Prostate gland (tissue), 2 donors: Measurements from ENCODE around the gene GABRG3. TPM values are rescaled to one million over a fixed set of nuclear protein-coding genes. Genes with fewer than 3 reads are reported as not detected.
A peak's percentile ranks its signal among the peaks of the same experiment; 100 is the strongest.

Source experiments
- DNase-seq: peaks from one replicate; pipeline ENCODE4 v3.0.0-alpha.2; 2019; ENCODE audit warnings: low spot score
- H3K27ac ChIP-seq, 2 donors: fragments of 200-600 bp; sonication (generic); 2 replicates each; pipeline ENCODE4 v1.5.1; 2017 to 2019
- H3K27me3 ChIP-seq: fragments of 200-600 bp; sonication (generic); replicated peaks from 2 replicates; pipeline ENCODE4 v1.5.1; 2019; ENCODE audit not compliant: insufficient read depth
- H3K36me3 ChIP-seq, 2 donors: fragments of 200-600 bp; sonication (generic); 1 replicate in 1 of 2; 2 replicates in 1 of 2; pipeline versions ENCODE4 v1.5.1 to v1.8.1; 2017 to 2019
- H3K4me1 ChIP-seq: fragments of 200-600 bp; sonication (generic); replicated peaks from 2 replicates; pipeline ENCODE4 v1.5.1; 2019
- H3K4me3 ChIP-seq, 2 donors: fragments of 200-600 bp; sonication (generic); 2 replicates each; pipeline ENCODE4 v1.5.1; 2017 to 2019
- H3K9me3 ChIP-seq: fragments of 200-600 bp; sonication (generic); 2 replicates; pipeline ENCODE4 v1.5.1; 2017
- CTCF ChIP-seq, 4 experiments: fragments of 200-600 bp in 2 of 4; fragments of 450-650 bp in 2 of 4; sonication (generic) in 2 of 4; IDR thresholded peaks; 1 replicate in 3 of 4; 2 replicates in 1 of 4; pipeline ENCODE4 v1.5.1; 2016 to 2019; ENCODE audit warnings: antibody characterized with exemption in 4 of 4, mild to moderate bottlenecking in 2 of 4, moderate library complexity in 2 of 4
- POLR2A ChIP-seq: fragments of 450-650 bp; IDR thresholded peaks from one replicate; pipeline ENCODE4 v1.6.1; 2016; ENCODE audit warnings: antibody characterized with exemption, mild to moderate bottlenecking
- POLR2AphosphoS5 ChIP-seq: sonication (generic); formaldehyde crosslinking; IDR thresholded peaks from one replicate; pipeline ENCODE4 v1.6.1; 2017; ENCODE audit warnings: antibody characterized with exemption
- WGBS: methylation state at CpG from one replicate; pipeline ENCODE4 v1.1.5; 2018; 5-methylcytosine and 5-hydroxymethylcytosine counted together
- intact Hi-C: fragments of 100-400 bp; cut with DNase I; formaldehyde crosslinking; loops from one replicate; pipeline ENCODE4 v1.14.2; 2022
- total RNA-seq, 2 donors: library from RNA; depleted of rRNA; stranded (reverse); fragments of >200 nt; gene quantifications; one replicate each; pipeline ENCODE4 v1.1.0, GENCODE V29; 2016

GABRG3 gene
- total RNA-seq, 2 donors from 2014 or later = 15.6 to 35.4 TPM

GRCh38 chr15:27399241-27399640 is 428.3 kb downstream of the GABRG3 start:
- Histone ChIP-seq H3K9me3 (no peaks in the 10 kb centered on the region), H3K27me3 (no peaks in the 10 kb centered on the region), H3K36me3 (no peaks in the 10 kb centered on the region), H3K4me1 (no peaks in the 10 kb centered on the region), H3K27ac (peak overlapping the region; percentile 16 to 59), H3K4me3 (no peak overlapping the region)
- WGBS = 62% methylated on average over 6 of the region's 6 CpGs
- TF ChIP-seq POLR2AphosphoS5 = no peak
- TF ChIP-seq POLR2A = no peak
- no peak for TF ChIP-seq CTCF (IDR thresholded peaks at IDR 0.05)
- no peak for DNase-seq
- intact Hi-C loops = no loop called here

GRCh38 chr15:27401471-27401870 is 430.5 kb downstream of the GABRG3 start:
- WGBS = 82% methylated on average over 5 of the region's 5 CpGs
- no peak for TF ChIP-seq POLR2AphosphoS5
- no peak for TF ChIP-seq CTCF (IDR thresholded peaks at IDR 0.05)
- TF ChIP-seq POLR2A = no peak
- Histone ChIP-seq H3K4me3 (no peak overlapping the region), H3K9me3 (no peaks in the 10 kb centered on the region), H3K4me1 (no peaks in the 10 kb centered on the region), H3K27ac (no peak overlapping the region), H3K27me3 (no peaks in the 10 kb centered on the region), H3K36me3 (no peaks in the 10 kb centered on the region)
- no peak for DNase-seq
- intact Hi-C loops = no loop called here

- Histone ChIP-seq H3K36me3 (no peaks in the 10 kb centered on the region), H3K27me3 (no peaks in the 10 kb centered on the region), H3K4me1 (peaks cover 3% of the 10 kb centered on the region), H3K27ac (no peak overlapping the region), H3K9me3 (no peaks in the 10 kb centered on the region), H3K4me3 (no peak overlapping the region)
- intact Hi-C loops = no loop called here
- TF ChIP-seq POLR2AphosphoS5 = no peak
- no peak for TF ChIP-seq POLR2A
- no peak for TF ChIP-seq CTCF (IDR thresholded peaks at IDR 0.05)
- 91% methylated on average over 5 of the region's 5 CpGs for WGBS
- DNase-seq = no peak
Measured at GRCh38 chr15:27408428-27408827, 437.4 kb downstream of the GABRG3 start.

- Histone ChIP-seq H3K36me3 (no peaks in the 10 kb centered on the region), H3K27me3 (no peaks in the 10 kb centered on the region), H3K9me3 (no peaks in the 10 kb centered on the region), H3K27ac (no peak overlapping the region), H3K4me1 (peaks cover 3% of the 10 kb centered on the region), H3K4me3 (no peak overlapping the region)
- TF ChIP-seq CTCF (IDR thresholded peaks at IDR 0.05) (no peak), POLR2A (no peak), POLR2AphosphoS5 (no peak)
- intact Hi-C loops = no loop called here
- WGBS = 51% methylated on average over 6 of the region's 6 CpGs
- DNase-seq = no peak
Measured at GRCh38 chr15:27410996-27411605, 440.1 kb downstream of the GABRG3 start.

GRCh38 chr15:27412415-27412814 is 441.4 kb downstream of the GABRG3 start:
- intact Hi-C loops = no loop called here
- no peak for DNase-seq
- no peaks in the 10 kb centered on the region for H3K9me3 ChIP-seq

More at GRCh38 chr15:27412415-27412814, 441.4 kb downstream of the GABRG3 start:
- H3K4me1 ChIP-seq = peaks cover 3% of the 10 kb centered on the region
- no peaks in the 10 kb centered on the region for H3K36me3 ChIP-seq
- no peak for TF ChIP-seq CTCF (IDR thresholded peaks at IDR 0.05)
- TF ChIP-seq POLR2A = no peak
- TF ChIP-seq POLR2AphosphoS5 = peak; percentile 55
- H3K27ac ChIP-seq = no peak overlapping the region
- no peaks in the 10 kb centered on the region for H3K27me3 ChIP-seq
- no peak overlapping the region for H3K4me3 ChIP-seq
- WGBS = 8% methylated on average over 6 of the region's 6 CpGs
